GM21447 (cell line): ENCODE measurements around the gene CTF1.

Experiments used
- ATAC-seq: cut with Tn5 transposase; IDR thresholded peaks from one replicate; pipeline ENCODE4 v1.9.1; 2021; ENCODE audit not compliant: unreplicated experiment

CTF1 gene

DNA sequence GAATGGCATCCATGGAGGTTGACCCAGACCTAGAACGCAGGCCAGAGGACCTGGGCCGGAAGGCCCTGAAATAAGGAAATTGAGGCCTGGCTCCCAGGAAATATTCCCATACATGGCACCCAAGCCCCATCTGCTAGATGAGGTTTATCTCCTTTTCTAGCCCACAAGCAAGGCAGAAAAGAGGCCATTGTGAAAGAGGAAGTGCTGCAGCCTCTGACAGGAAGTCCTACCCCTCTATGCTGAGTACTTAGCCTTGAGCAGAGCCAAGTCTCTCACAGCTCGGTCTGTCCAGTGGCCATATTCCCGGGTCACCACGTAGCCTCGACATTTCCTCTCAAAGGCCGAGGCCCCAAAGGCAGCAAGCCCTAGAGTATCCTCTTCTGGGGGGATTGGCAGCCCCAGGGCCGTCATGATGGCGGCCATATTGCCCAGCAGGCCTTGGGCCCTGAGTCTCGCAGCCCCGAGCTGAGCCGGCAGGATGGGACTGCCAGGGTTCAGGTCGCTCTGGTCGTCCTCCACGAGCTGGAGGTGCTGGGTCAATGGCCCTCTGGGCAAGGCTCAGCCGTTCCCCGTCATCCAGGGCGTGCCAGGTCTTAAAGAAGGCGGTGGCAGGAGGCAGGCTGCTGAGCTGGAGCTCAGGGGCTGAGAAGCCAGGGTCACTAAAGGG, 7.8 kb downstream of the CTF1 start:
- no peak for ATAC-seq

DNA sequence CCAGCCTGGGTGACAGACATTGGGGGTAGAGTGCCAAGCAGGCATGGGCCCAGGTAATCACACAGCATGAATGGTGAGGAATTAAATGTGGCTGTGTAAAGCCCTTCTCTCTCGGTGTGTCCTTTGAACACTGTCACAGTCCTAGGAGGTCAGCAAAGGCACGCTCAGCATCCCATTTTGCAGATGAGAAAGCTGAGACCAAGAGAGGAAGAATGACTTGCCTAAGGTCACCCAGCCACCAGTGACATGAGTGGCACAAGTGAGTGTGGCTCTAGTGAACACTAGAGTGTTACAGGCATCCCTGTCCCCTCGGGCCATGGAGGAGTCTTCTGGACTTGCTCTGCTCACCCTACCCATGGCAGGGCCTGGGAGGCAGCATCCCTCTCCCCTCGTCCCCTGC, 10.7 kb downstream of the CTF1 start:
- no peak for ATAC-seq

DNA sequence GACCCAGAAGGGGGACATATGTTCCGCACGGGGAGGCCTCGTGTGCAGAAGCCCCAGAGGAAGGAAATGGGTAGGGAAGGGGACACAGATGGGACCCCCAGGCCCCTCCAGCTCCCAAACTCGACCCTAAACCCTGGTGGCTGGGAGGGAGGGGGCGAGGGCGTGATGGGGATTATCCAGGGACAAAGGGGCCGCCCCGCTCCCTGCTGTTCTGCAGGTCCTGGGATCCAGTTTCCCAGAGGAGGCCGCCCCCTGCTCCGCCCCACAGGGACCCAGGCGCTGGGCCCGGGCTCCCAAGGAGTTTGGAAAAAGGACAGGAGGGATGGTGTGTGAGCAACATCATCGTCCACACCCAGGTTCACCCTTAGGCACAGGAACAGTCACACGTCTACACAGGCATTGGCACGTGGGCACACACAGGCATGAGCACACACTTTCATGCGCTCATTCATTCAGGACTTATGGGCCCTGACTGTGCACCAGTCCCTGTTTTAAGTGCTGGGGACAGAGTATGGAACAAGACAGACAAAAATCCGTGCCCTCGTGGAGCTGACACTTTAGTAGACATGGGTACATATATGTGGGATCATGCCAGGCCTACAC, 14.1 kb downstream of the CTF1 start:
- no peak for ATAC-seq

GRCh38 chr16:30912794-30913412, 16.5 kb downstream of the CTF1 start:
- no peak for ATAC-seq

DNA sequence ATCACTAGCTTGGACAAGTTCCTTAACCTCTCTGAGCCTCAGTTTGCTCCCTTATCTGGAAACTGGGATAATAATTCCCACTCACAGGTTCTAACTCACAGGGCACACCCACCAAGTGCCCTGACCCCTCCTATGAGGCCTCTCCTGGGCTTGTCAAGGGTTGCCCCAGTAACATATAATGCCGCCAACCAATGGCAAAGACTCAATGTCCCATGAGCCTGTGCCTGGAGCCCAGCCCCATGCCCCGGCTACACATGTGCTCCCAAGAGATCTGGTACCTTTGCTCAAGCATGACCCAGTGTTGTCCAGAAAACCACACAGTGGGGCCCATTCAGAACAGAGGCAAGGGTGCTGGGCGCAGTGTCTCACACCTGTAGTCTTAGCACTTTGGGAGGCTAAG, 18.4 kb downstream of the CTF1 start:
- no peak for ATAC-seq

- ATAC-seq, result no peak
Measured at GRCh38 chr16:30918614-30919013, 22.2 kb downstream of the CTF1 start.

DNA sequence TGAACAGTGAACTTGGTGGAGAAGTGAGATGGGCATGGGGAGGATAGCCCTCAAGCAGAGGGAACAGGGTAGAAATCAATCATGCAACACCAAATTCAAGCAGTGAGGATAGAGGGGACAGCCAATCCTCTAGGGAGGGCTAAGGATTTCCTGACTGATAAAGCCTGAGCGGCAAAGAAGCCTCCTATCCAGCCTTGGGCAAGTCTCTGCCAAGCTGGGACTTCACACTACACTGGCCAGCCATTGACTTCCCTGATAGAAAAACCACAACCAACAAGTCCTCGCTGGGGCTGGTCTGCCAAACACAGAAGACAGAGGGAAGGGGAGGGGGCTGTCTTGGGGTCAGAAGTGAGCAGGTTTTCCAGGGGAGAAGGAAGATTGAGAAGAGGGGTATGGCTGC, 24.5 kb downstream of the CTF1 start:
- no peak for ATAC-seq

DNA sequence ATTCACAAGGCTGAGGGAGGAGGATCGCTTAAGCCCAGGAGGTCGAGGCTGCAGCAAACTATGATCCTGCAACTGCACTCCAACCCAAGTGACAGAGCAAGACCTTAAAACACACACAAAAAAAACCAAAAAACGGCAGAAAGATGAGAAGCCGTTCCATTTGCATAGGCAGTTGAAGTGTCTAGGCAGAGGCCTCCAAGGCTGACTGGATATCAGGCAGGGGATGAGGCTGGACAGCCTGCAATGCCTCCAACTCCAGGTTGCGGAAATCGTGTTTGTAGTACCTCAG, 25.0 kb downstream of the CTF1 start:
- no peak for ATAC-seq

DNA sequence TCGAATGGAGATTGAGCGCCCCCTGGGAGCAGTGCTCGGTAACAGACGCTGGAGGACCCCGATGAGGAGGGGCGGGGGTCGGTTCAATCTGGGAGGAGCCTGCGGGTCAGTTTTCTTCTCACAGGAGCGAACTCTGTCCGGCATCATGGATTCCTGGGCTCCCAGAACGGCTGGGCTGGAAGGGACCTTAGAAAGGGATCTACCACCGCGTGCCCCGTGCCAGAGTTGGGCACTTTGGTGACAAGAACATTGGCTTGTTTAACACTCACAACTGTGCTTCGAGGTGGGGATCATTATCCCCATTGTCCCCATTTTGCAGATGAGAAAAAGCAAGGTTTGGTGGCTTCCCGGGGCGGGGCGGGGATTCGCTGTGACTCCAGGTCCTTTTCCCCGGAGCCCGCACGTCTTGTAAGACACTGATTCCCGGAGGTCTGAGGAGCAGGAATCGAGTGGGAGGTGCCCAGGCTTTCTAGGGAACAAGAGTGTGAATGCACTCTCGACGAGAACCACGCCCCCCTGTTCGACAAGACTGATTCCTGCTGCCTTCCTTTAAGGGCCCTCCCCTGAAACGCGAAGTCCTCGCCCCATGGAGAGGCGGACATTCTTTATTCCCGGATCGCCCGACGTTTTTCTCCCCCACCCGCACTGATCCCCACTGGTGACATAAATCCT, 25.5 kb downstream of the CTF1 start:
- peak; percentile 1 for ATAC-seq

GRCh38 chr16:30922420-30922959, 26.1 kb downstream of the CTF1 start:
- ATAC-seq, result peak; percentile 71

DNA sequence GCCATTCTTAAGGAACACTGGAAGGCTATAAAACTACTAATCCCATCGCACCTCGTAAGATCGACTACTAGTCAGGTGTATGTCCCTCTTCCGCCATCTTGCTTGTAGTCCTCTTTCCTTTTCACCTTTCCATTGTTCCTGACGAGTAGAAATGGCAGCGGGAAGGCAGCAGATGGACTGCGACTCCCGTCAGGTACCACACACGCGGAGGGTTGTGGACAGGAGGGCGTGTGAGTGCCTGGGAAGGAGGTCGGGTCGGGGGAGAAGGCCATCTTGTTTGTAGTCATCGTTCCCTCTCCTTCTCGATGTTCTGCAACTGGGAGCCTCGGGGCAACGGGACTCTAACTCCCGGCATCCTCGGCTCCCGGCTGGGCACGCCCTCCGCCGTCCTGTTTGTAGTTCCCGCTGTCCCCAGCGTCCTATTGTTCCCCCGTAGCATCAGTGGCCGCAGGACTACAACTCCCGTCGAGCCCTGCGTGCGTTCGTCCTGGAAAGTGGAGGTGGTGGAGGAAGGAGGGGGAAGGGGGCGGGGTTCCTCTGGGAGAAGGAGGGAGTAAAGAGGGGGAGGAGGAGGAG, 26.6 kb downstream of the CTF1 start:
- peak; percentile 64 for ATAC-seq

GRCh38 chr16:30923554-30924075, 27.2 kb downstream of the CTF1 start, which contains the start of gene FBXL19:
FBXL19 (plus strand) TSS chr16:30923572; CDS start chr16:30925755, 2,183 bp downstream.
- no peak for ATAC-seq

- ATAC-seq, result no peak
Measured at GRCh38 chr16:30924076-30924912, 27.9 kb downstream of the CTF1 start.

DNA sequence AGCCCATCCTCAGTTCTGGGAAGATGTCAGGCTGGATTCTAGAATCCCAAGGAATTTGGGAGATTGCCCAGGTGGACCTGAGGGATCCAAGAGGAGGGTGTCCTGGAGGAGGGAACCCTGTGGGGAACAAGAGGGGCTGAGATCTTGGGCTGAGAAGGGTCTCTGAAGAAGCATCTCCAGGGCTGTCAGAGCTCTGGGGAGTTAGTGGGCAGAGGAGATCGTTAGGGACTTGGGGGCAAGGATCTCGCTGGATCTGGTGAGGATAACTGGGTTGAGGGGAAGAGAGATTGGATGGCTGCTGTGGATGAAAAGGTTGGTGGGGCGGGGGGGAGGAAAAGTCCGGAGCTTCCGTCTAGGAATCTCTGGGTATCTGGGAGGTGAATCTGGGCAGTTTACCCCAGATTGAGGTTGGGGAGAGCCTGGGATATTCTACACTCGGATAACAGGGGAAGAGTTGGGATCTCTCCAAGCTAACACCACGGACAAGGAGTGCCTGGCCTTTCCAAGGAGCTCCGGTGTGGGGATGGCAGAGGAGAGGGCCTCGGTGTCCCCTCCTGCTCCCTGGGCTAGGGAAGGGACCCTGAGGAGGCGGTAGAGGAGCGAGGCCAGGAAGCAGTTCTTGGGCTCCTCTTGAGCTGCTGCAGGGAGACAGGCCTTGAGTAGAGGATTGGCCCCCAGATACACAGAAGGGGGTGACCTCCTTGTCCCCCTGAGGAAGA, 28.7 kb downstream of the CTF1 start:
- ATAC-seq, result no peak

- ATAC-seq, result no peak
Measured at GRCh38 chr16:30925632-30925987, 29.2 kb downstream of the CTF1 start.

GRCh38 chr16:30925995-30926811, 29.8 kb downstream of the CTF1 start:
- ATAC-seq, result no peak

- no peak for ATAC-seq
Measured at GRCh38 chr16:30926937-30927788, 30.7 kb downstream of the CTF1 start.

GRCh38 chr16:30927789-30928378, 31.5 kb downstream of the CTF1 start:
- no peak for ATAC-seq
